Fibroblast of skin of right biceps (primary cell): ENCODE data around the gene ATP6V1F.
A peak's percentile ranks its signal among the peaks of the same experiment; 100 is the strongest.

Experiments
- DNase-seq: peaks from one replicate; pipeline ENCODE4 v3.0.0-alpha.2; 2013

ATP6V1F gene

GRCh38 chr7:128869138-128869943 is 6.7 kb downstream of the ATP6V1F start:
- DNase-seq: peak; percentile 35

DNA sequence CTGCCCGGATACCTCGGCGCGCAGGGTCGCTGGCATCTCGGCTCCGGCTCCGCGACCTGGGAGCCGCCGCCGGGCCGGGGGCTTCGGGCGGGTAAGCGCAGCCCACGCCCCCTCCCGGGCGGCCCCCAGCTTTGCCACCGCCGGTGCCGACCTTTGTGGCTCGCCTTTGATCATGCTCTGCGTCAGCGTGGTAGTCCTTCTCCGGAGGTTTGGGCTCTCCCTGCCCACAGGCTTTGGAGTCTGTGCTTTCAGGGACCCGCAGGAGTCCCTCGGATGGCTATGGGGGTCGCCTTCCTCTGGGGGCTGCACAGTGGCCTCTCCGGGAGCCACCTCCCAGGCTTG is 7.3 kb downstream of the ATP6V1F start:
- DNase-seq: no peak

DNA sequence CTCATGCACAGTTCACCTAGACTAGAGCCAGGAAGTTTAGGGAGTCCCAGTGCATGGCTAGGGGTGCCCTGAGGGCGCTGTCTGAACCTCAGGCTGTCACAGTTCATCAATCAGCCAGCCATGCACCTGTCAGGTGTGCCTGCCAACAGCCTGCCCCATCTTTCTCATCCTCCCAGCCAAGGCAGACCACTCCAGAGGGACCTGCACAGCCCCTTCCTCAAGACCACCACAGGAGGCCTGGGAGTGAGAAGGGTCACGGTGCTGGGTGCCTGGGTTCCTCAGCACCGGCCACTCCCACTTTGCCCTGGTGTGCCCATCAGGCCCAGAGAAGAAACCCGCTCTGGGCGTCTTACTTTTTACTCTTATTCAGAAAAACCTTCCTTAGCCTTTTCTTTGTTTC is 8.4 kb downstream of the ATP6V1F start:
- no peak for DNase-seq

- DNase-seq: no peak
Observed at GRCh38 chr7:128872394-128872824, 9.8 kb downstream of the ATP6V1F start.

GRCh38 chr7:128873234-128873633 is 10.6 kb downstream of the ATP6V1F start:
- DNase-seq: no peak

GRCh38 chr7:128874140-128875031 is 11.7 kb downstream of the ATP6V1F start:
- DNase-seq: no peak

GRCh38 chr7:128875523-128875948 is 12.9 kb downstream of the ATP6V1F start:
- no peak for DNase-seq

- DNase-seq: no peak
Observed at GRCh38 chr7:128876127-128876526, 13.5 kb downstream of the ATP6V1F start.

- DNase-seq: no peak
Observed at GRCh38 chr7:128876586-128876977, 13.9 kb downstream of the ATP6V1F start.

GRCh38 chr7:128876978-128877755 is 14.5 kb downstream of the ATP6V1F start:
- no peak for DNase-seq

- no peak for DNase-seq
Observed at GRCh38 chr7:128877756-128878120, 15.1 kb downstream of the ATP6V1F start.

GRCh38 chr7:128878226-128879105 is 15.8 kb downstream of the ATP6V1F start:
- DNase-seq: no peak

DNA sequence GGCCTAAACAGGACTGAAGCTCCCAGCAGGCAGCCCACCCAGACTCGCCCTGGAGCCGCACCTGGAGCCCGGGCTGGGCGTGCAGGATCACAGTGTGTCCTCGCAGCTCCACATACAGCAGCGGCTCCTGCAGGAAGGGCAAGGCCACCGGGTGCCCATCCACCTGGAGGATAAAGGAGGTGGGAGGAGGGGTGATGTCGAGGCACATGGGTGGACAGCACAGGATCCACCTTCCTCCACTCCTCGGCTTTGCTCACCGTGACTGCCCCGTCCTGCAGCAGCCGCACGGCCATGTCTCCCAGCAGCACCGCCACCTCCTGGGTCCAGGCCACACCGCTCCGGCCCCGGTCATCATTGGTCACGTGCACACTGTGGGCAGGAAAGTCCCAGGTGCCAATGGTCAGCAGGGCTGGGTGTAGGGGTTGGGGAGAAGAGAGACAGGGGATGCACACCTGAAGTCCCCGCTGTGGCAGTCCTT is 16.8 kb downstream of the ATP6V1F start:
- DNase-seq: no peak

GRCh38 chr7:128879939-128880746 is 17.5 kb downstream of the ATP6V1F start:
- peak; percentile 63 for DNase-seq

GRCh38 chr7:128880791-128881457 is 18.3 kb downstream of the ATP6V1F start:
- no peak for DNase-seq

DNA sequence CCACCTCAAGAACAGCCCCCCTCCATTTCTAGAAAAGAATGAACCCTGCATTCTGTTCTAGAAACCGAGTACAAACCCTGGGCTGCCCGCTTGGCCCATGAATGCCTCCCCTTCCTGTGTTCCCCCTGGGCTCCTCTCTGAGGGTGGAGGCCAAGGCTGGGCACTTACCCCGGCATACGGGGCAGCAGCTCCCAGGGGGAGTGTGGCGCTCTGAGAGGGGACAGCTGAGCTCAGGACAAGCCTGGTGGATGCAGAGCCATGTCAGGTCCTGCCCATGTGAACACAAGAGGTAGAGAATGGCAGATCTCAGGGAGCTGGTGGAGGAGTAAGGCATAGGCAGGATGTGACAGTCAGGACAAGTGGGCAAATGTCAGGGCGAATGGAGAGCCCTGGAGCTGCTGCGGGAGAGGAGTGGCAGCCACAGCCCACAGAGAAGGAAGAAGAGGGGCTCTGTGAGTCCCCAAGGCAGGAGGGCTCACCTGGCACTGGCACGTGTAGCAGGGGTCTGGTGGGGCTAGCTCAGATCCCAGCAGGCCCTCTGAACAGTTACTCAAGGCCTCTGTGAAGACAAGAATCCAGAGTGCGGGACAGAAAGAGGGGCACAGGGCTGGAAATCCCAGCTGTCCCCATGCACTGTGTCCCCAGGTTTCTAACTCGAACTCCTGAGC is 18.9 kb downstream of the ATP6V1F start:
- DNase-seq: no peak

- DNase-seq: no peak
Observed at GRCh38 chr7:128882134-128882533, 19.5 kb downstream of the ATP6V1F start.

DNA sequence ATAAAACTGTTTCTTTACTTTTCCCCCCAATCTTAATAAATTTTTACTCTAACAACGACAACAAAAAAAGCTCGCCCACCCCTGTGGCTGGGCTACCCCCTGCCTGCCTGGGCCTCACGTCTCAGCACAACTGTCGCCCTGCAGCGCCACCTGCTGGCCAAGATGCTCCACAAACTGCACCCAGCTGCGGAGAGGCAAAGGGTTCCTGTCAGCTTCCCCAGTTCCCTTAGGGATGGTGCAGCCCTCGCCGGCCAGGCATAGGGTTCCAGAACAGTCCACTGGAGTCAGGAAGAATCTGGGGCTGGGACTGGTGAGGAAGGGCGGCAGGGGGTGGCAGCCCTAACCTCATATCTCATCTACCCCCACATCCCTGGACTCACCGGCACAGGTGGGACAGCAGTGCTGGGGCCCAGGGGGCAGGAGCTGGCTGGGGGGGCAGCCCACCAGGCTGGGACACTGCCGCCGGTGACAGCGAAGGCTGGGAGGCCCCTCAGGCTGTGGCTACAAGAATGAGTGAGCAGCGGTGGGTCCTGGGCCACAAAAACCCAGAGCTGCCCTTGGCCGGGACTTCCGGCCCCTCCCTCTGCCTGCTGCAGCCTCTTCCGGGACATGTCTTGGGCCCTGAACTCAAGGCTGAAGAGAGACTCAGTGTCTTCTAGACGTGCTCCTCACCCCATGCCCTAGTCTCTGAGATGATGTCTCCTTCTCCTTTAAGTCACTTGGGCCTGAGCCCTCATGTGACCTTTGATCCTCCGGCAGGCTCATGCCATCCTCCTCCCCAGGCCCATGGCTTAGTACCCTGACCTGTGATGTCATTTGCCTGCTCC is 21.2 kb downstream of the ATP6V1F start:
- DNase-seq: peak; percentile 58
